Right atrium auricular region (tissue), 2 donors: ENCODE data around the gene RMND1. TPM values are rescaled to one million over a fixed set of nuclear protein-coding genes. Genes with fewer than 3 reads are reported as not detected.
"Not testable (repeated sequence)": the region's sequence is repeated elsewhere in the genome, so short reads cannot be mapped to it uniquely, and the experiment has no call there.

Experiments
- DNase-seq: peaks from one replicate; pipeline ENCODE4 v3.0.0-alpha.2; 2019; ENCODE audit warnings: low spot score
- H3K27ac ChIP-seq, 2 donors: fragments of 200-600 bp; sonication (generic); 1 replicate in 1 of 2; 2 replicates in 1 of 2; pipeline ENCODE4 v1.5.1; 2016 to 2019
- H3K27me3 ChIP-seq, 2 donors: fragments of 200-600 bp; sonication (generic); one replicate each; pipeline versions ENCODE4 v1.5.1 to v1.6.0; 2017 to 2019
- H3K36me3 ChIP-seq: fragments of 200-600 bp; sonication (generic); one replicate; pipeline ENCODE4 v1.5.1; 2016
- H3K4me1 ChIP-seq, 2 donors: fragments of 200-600 bp; sonication (generic); one replicate each; pipeline versions ENCODE4 v1.5.1 to v1.6.0; 2017 to 2019
- H3K4me3 ChIP-seq, 2 donors: fragments of 200-600 bp; sonication (generic); 1 replicate in 1 of 2; 2 replicates in 1 of 2; pipeline ENCODE4 v1.5.1; 2017 to 2019; ENCODE audit warnings: mild to moderate bottlenecking in 1 of 2, moderate library complexity in 1 of 2
- H3K9me3 ChIP-seq, 2 donors: fragments of 200-600 bp; sonication (generic); one replicate each; pipeline ENCODE4 v1.5.1; 2019
- total RNA-seq, 2 donors: library from RNA; depleted of rRNA; stranded (reverse); fragments of >200 nt; gene quantifications; one replicate each; pipeline ENCODE4 v1.1.0, GENCODE V29; 2016
- TF ChIP-seq, protein P1 (sequence below), 2 donors: fragments of 200-600 bp; sonication (generic); IDR thresholded peaks; one replicate each; pipeline ENCODE4 v1.5.1; 2019; ENCODE audit warnings: antibody characterized with exemption in 2 of 2

RMND1 gene
- total RNA-seq, 2 donors from 2014 or later: 8.5 to 12.5 TPM

DNA sequence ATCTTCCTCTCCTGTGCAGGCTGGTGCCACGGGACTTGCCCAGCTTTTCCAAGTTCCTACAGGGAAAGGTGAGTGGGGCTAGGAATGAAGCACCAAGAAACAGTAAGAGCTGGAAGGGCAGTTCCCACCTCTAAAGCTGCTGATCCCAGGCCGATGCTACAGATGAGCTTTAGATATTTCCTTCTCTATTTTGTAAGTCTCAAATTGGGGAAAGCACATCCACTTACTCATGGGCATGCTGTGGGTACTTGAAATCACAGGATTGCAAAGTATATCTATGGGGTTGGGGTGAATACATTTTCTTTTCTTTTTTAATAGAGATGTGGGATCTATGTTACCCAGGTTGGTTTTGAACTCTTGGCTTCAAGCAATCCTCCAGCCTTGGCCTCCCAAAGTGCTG is 63.7 kb downstream of the RMND1 start:
- Histone ChIP-seq H3K4me3 (no peak overlapping the region), H3K4me1 (peaks cover 0 to 29% of the 10 kb centered on the region in 2 donors), H3K36me3 (no peaks in the 10 kb centered on the region), H3K27ac (peak overlapping the region in 1 of 2 donors; percentile 100), H3K27me3 (no peaks in the 10 kb centered on the region), H3K9me3 (no peaks in the 10 kb centered on the region)
- TF ChIP-seq, protein P1, sequence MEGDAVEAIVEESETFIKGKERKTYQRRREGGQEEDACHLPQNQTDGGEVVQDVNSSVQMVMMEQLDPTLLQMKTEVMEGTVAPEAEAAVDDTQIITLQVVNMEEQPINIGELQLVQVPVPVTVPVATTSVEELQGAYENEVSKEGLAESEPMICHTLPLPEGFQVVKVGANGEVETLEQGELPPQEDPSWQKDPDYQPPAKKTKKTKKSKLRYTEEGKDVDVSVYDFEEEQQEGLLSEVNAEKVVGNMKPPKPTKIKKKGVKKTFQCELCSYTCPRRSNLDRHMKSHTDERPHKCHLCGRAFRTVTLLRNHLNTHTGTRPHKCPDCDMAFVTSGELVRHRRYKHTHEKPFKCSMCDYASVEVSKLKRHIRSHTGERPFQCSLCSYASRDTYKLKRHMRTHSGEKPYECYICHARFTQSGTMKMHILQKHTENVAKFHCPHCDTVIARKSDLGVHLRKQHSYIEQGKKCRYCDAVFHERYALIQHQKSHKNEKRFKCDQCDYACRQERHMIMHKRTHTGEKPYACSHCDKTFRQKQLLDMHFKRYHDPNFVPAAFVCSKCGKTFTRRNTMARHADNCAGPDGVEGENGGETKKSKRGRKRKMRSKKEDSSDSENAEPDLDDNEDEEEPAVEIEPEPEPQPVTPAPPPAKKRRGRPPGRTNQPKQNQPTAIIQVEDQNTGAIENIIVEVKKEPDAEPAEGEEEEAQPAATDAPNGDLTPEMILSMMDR (IDR thresholded peaks at IDR 0.05): no peak
- DNase-seq: no peak

DNA sequence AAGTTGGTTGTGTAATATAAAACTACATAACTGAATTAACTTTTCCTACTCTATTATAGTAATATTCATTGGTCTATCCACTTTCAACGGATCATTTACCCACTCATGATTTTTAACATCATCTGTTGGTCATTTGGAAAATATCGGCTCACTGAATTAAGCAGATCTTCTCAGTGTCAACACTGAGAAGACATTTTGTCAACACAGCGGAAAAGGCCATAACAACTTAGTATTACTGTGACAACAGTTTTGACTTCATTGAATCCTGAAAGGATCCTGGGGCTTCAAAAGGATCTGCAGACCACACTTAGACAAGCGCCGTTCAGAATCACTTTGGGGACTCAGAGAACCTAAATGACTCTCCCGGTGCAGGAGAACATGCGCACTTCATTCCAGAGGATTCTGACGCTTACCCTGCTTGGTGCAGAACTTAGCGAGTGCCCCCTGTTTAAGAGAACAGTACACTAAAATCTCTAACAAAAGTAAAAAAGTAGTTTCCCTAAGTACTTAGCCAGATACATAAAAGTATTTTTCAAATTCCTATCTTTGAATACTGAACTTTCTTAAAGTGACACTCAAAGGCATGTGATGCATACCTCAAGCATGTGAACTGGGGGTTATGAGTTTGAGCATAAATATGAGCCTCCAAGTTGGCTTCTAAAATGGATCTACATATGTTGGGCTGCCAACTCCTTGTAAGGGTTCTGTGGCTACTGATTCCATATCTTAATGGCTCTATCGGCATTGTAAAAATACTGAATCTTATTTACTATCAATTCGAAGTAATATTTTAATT is 64.6 kb downstream of the RMND1 start:
- peaks cover 0 to 20% of the 10 kb centered on the region in 2 donors for H3K4me1 ChIP-seq
- no peak overlapping the region for H3K27ac ChIP-seq
- H3K4me3 ChIP-seq: no peak overlapping the region
- no peak for DNase-seq
- H3K36me3 ChIP-seq: no peaks in the 10 kb centered on the region
- TF ChIP-seq, protein P1 (IDR thresholded peaks at IDR 0.05): no peak
- H3K9me3 ChIP-seq: no peaks in the 10 kb centered on the region
- no peaks in the 10 kb centered on the region for H3K27me3 ChIP-seq

GRCh38 chr6:151385177-151385576 is 66.7 kb downstream of the RMND1 start:
- Histone ChIP-seq H3K9me3 (no peaks in the 10 kb centered on the region), H3K27ac (no peak overlapping the region), H3K36me3 (no peaks in the 10 kb centered on the region), H3K4me3 (no peak overlapping the region), H3K4me1 (peaks cover 0 to 23% of the 10 kb centered on the region in 2 donors), H3K27me3 (no peaks in the 10 kb centered on the region)
- no peak for DNase-seq
- TF ChIP-seq, protein P1 (IDR thresholded peaks at IDR 0.05): no peak

DNA sequence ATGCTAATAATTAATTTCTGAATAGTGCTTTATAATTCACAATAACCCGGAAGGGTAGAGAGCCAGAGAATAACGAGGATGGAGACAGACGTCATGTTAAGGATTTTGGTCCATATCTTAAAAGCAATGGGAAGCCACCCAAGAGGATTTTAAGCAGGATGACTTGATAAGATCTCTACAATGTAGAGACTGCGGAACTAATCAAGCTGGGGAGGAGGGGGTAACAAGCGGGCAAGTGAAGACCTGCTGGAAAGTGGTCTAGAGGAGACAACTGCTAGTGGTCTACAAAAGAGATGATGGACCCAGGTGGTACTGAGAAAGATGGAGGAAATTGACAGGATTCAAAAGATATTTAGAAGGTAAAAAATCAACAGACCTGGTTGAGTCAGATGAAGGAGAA is 67.8 kb downstream of the RMND1 start:
- Histone ChIP-seq H3K36me3 (no peaks in the 10 kb centered on the region), H3K9me3 (no peaks in the 10 kb centered on the region), H3K4me1 (peaks cover 0 to 24% of the 10 kb centered on the region in 2 donors), H3K27me3 (no peaks in the 10 kb centered on the region), H3K4me3 (no peak overlapping the region), H3K27ac (no peak overlapping the region)
- TF ChIP-seq, protein P1 (IDR thresholded peaks at IDR 0.05): no peak
- DNase-seq: no peak

- H3K9me3 ChIP-seq, H3K4me3 ChIP-seq, H3K36me3 ChIP-seq, H3K27me3 ChIP-seq, H3K4me1 ChIP-seq, H3K27ac ChIP-seq, DNase-seq: not testable (repeated sequence)
Observed at GRCh38 chr6:151382631-151383030, 69.3 kb downstream of the RMND1 start.

DNA sequence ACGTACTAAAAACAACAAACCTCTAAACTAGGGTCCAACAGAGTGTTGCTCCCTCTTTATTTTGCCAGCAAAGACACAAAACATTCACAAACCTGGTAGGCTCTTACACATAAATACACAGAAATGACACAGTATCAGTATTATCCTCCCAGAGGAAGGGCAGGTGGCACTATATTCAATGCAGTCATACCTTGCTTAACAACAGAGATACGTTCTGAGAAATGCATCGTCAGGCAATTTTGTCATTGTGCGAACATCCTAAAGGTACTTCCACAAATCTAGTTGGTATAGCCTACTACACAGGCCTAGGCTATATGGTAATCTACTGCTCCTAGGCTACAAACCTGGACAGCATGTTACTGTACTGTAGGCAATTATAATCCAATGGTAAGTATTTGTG is 70.2 kb downstream of the RMND1 start:
- TF ChIP-seq, protein P1 (IDR thresholded peaks at IDR 0.05): no peak
- Histone ChIP-seq H3K27ac (no peak overlapping the region), H3K4me3 (no peak overlapping the region), H3K9me3 (no peaks in the 10 kb centered on the region), H3K27me3 (no peaks in the 10 kb centered on the region), H3K4me1 (peaks cover 0 to 10% of the 10 kb centered on the region in 2 donors), H3K36me3 (no peaks in the 10 kb centered on the region)
- DNase-seq: no peak
